DMS79 treated with DMSO at 0.1 percent for 48 hours (cell line): ENCODE data around the gene OTOP2.
"Not testable (repeated sequence)": the region's sequence is repeated elsewhere in the genome, so short reads cannot be mapped to it uniquely, and the experiment has no call there.

Experiments used
- DNase-seq: peaks from one replicate; lab custom pipeline; 2025; lab: John Stamatoyannopoulos, UW

OTOP2 gene

DNA sequence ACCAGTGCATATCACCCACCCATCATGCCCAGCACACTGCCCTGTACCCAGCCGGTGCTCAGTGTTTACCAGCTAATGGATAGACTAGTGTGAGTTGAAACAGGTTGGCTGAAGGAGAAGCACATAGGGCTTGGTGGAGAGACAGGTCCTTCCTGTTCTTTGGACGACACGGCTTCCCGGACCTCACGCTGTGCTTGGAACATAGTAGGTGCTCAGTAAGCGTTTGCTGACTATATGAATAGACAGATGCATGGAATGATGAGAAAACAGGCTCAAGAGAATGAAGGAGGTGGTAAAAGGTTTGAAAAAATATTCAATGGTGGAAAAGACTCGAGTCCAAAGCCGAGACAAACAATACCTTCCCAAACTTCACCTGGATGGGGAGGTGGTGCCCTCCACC is 23.9 kb upstream of the OTOP2 start:
- DNase-seq = no peak

DNA sequence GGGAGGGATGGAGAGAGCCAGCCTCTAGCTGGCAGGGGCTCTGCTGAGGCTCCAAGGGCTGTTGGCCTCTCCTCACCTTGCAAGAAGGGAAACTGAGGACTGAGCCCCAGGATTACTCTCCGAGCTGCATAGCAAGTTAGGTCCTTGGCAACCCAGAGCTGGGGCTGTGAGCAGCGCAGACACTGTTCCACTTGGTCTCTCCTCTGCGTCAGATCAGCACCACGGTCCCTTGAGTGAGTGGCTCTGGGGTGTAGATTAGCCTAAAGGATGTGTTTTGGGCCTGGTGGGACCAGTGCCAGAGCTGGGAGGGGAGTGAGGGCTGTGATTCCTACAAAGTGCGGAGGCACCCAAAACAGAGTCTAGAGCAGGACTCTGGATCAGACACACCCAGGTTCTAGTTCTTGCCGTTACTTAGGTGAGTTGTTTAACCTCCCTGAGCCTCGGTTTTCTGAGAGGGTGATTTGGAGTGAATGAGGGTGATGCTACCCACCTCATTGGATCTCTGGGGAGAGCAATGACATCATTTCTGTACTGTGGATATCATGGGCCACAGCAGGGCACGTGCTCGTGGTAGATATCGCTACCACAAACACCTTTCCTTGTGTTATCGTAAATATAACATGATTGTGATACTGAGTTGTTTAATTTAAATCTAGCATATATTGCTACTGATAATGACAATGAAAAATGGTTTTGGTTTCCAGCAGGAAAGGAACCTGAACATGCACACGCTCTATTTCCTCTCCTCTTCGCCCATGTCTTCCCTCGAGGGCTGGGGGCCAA is 22.5 kb upstream of the OTOP2 start:
- no peak for DNase-seq

DNA sequence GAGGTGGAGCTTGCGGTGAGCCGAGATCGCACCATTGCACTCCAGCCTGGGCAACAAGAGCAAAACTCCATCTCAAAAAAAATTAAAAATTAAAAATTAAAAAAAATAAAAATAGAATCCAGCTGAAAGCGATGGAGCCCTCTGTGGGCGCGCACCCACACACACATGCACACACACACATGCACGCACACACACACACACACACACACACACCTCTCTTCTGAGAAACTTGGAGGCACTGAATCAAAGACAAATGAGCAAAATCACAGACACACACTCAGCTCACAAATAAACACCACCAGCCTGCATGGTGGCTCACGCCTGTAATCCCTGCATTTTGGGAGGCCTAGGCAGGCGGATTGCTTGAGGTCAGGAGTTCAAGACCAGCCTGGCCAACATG is 21.0 kb upstream of the OTOP2 start:
- no peak for DNase-seq

DNA sequence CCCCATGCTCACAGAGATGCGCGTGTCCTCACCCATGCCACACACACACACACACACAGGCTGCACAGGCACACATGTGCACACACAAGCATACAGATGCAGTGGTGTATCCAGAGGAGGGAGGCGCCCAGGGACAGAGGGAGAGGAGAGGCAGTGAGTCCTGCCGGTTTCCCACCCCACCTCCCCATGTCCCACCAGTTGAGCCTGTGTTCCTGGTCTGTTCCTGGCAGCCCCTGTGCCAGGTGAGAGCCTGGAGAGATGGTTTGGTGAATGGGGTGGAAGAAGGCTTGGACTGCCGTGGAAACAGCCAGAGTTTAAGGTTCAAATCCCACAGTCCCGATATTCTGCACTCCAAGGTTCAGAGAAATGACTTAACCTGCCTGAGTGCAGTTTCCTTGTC is 20.4 kb upstream of the OTOP2 start:
- no peak for DNase-seq

DNA sequence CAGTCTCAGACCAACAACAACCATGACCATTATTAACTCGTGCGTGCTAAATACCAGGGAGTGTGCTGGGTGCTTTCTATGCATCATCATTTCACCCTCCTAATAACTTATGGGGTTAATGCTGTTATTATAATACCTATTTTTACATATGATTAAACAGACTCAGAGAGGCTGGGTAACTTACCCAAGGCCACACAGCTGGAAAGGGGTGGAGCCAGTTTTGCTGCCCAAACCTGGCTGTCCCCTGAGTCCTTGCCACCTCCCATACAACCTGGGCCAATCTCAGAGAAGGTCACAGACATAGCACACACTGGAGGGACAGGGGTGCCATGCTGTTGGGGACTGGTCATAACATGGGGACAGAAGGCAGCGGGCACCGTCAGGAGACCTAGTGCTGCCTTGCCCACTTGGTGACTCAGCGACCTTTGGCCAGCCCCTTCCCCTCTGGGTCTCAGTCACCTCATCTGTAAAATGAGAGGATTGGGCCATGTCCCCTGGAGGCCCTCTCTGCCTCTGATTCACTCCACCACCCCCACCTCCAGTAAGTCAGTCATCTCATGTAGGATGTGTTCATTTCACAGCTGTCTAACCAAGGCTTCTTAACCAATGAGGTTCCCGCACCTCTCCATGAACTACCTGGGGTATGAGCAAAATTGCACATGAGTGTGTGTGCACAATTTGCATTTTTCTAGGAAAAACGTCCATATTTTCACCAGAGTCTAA is 19.2 kb upstream of the OTOP2 start:
- DNase-seq = no peak

DNA sequence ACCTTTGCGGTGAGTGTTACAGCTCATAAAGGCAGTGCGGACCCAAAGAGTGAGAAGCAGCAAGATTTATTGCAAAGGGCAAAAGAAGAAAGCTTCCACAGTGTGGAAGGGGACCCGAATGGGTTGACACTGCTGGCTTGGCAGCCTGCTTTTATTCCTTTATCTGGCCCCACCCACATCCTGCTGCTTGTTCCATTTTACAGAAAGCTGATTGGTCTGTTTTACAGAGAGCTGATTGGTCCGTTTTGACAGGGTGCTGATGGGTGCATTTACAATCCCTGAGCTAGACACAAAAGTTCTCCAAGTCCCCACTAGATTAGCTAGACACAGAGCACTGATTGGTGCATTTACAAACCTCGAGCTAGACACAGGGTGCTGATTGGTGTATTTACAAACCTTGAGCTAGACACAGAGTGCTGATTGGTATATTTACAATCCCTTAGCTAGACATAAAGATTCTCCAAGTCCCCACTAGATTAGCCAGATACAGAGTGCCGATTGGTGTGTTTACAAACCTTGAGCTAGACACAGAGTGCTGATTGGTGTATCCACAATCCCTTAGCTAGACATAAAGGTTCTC is 17.8 kb upstream of the OTOP2 start:
- DNase-seq = not testable (repeated sequence)

DNA sequence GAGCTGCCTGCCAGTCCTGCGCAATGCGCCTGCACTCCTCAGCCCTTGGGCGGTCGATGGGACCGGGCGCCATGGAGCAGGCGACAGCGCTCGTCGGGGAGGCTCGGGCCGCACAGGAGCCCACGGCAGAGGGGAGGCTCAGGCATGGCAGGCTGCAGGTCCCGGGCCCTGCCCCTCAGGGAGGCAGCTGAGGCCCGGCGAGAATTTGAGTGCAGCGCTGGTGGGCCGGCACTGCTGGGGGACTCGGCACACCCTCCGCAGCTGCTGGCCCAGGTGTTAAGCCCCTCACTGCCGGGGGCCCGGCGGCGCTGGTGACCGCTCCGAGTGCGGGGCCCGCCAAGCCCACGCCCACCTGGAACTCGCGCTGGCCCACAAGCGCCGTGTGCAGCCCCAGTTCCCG is 17.1 kb upstream of the OTOP2 start:
- no peak for DNase-seq

DNA sequence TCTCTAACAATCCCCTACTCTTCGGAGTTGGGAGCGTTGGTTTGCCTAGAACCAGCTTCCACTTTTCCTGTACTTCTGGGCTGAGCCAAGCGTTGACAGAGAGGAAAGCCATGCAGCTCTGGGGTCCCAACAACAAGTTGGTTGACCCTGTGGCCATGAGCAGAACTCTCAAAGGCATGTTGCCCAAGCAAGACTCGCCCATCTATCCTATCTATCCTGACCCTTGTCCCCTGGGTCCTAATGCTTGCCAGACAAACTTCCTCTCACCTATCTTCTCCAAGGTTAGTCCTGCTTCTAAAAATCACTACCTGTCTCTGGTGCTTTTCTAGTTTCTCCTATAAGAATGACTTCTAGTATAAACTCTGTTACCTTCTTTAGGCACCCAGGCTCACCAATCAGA is 15.0 kb upstream of the OTOP2 start:
- DNase-seq = not testable (repeated sequence)

DNA sequence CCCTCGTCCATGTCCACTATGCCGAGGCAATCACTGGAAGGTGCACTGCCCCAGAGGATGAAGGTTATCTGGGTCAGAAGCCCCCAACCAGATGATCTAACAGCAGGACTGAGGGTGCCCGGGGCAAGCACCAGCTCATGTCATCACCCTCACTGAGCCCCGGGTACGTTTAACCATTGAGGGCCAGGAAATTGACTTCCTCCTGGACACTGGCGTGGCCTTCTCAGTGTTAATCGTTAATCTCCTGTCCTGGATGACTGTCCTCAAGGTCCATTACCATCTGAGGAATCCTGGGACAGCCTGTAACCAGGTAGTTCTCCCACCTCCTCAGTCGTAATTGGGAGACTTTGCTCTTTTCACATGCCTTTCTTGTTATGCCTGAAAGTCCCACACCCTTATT is 12.7 kb upstream of the OTOP2 start:
- DNase-seq = not testable (repeated sequence)

DNA sequence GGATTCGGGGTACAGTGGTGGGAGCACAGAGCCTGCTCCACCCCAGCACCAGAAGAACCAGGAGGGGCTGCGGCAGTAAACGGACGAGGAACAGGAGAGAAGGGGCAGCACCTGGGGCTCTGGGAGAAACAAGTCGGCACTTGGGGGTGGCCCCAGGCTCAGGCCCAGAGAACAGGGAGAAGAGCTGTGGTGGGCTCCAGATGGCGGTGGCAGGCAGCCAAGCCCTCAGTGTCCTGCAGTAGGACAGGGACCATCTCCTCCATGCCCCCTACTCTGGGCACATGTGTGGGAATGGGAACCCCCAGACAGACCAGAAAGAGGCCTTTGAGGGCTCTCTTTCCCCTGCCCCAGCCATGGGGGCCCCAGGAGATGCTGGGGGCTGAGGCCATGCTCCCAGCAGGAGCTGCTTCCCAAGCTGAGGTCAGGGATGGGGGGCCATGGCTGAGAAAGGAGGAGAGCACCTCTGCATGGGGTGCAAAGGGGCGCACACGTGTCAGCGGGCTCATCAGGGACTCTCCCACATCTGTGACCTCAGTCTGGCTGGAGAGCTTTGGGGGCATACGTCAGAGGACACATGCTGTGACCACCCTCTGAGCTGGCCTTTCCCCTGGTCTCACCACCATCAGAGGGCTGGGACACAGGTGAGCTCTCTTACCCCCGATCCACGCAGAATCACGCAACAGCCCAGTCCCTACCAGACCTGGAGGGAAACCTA is 7.8 kb upstream of the OTOP2 start:
- no peak for DNase-seq

DNA sequence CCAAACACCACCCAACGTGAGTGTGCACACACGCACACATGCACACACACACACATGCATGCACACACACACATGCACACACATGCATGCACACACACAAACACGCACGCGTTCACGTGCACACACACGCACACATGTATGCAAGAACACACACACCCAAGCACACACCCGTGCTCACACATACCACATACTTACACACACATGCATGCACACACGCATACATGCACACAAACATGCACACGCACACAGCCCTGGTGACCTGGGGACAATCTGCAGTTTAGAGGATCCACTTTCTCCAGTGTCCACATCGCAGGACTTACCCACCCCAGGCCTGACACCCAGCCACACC is 7.2 kb upstream of the OTOP2 start:
- no peak for DNase-seq

DNA sequence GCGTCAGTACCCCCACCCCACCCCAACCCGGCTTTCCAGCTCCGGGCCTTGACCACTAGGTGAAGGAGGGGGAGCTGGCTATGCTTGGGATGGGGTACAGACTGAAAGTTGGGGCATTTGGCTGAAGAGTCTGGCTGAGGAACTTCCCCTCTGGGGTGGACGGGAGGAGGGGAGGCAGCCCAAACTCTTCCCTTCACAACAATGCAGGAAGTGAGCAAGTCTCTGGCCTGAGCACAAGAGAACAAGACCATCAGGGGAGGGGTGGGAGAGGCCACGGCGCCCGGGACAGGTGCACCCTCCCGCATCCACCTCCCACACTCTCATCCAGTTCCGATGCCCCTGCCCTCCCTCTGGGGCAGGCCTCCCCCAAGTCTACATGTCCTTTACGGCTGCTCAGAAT is 6.6 kb upstream of the OTOP2 start:
- no peak for DNase-seq

DNA sequence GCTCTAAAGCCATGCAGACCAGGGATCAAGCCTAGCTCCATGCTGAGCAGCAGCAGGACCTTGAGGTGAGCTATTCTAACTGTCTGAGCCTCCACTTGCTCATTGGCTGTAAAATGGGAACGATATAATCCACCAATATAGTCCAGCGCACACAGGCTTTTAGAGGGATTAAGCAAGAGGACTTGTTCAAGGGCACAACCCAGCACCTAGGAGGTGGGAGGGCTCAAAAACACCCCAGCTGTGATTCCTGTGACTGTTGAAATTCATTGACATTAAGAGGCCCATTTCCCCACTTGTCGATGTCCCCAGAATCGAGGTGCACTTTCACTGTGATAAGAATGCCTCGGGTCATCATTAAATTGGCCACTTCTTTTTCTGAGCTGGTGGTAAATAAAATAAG is 5.2 kb upstream of the OTOP2 start:
- DNase-seq = no peak

DNA sequence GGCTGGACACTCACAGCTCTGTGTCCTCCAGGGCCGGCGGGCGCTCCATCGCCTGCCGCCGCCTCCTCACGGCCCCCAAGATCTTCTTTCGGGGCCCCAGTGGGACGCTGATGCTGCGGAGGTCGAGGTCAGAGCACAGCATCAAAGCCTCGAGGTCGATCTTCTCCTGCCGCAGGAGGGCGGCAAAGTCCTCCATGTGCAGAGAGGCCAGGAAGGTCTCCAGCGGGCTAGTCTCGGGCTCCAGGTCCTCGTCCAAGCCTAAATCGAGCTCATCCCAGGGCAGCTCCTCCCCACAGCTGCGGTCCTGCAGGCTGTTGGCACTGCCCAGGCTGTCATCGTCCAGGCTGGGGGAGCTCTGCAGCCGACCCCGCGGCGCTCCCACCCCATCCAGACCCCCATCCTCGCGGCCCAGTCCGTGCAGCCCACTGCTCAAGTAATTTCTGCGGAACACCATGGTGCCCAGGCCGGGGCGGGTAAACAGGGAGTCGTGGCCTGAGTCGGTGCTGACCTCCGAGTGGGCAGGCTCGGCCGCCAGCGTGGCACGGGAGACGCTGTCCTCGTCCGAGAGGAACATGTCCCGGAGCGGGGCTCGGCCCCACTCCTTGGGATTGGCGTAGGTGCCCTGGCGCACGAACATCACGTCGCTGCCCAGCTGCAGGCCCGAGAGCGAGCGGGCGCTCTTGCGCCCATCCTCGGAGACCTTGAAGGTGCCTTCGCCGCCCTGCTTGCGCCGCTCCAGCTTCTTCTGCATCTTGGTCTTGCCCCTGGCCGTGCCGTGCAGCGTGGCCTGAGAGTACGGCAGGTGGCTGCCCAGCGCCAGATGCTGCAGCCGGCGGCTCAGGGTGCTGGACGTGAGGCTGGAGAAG is 4.4 kb upstream of the OTOP2 start:
- no peak for DNase-seq

DNA sequence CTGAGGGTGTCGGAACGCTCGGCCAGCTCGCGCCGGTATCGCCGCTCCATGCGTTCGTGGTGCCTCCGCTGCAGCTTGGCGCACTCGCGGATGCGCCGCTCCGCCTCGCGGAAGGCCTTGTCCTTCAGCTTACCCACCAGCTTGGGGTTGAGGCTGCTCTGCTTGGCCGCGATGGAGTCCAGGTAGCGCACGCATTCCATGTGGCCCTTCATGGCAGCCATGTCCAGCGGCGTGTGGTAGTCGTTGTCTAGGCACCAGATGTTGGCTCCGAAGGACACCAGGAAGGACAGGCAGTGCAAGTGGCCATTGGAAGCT is 3.8 kb upstream of the OTOP2 start:
- DNase-seq = no peak

DNA sequence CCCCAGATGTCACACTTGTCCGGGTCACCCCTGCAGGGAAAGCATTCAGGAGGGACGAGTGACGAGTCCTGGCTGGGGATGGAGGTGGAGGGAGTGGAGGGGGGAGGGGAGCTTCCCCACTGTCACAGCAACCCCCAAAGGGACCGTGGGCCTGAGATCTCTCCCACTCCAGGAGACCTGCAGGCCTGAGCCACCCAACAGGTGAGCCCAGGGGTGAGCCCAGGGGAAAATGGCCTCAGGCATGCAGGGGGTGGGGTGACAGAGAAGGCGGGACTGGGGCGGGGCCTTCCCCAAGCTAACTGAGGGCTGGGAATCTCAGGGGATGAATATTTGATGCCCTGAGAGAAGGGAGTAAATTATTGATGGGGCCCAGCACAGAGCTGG is 3.4 kb upstream of the OTOP2 start:
- no peak for DNase-seq

DNA sequence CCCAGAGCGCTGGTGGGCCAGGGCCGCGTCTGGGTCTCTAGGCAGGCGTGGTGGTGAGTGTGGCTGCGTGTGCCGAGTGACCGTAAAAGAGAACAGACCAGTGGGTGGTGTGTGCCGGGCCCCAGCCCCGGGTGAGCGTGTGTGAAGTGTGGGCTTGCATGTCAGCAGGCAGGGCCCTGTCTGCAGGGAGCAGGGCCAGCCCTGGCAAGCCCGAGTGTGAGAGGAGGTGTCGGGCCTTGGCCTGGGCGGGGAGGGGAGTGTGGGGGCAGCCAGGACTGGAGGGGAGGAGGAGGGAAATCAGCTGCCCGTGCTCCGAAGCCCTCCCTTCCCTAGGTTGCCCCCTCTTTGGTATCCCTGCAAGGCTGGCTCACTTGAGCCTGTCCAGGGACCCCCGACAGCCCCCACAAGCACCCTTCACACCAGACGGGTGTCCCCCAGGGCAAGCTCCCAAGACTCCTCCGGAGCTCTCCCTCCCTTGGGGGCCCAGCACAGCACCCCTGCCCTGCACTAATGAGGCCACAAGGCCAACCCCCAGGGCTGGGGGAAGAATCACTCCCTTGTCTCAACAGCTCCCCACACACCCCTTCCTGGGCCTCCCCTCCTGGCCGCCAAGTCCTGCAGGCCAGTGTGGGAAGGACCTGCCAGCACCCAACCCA is 2.9 kb upstream of the OTOP2 start:
- DNase-seq = no peak

DNA sequence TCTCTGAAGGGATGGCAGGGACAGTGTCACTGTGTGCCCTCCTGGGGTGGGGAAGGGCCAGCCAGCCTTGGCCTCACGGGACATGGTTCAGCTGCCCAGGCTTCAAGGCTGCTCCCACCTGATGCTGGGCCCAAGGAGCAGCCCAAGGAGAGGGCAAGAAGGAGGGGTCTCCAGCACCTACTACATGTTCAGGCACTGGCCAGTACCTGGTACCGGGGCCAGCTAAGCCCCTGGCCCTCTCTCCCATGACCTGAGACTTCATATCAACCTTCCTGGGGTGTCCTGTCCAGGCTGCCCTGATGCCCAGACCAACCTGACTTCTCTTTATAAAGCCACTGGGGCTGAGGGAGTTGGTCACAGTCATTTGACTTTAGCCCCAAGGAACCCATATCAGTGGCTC is 2.3 kb upstream of the OTOP2 start:
- DNase-seq = no peak

DNA sequence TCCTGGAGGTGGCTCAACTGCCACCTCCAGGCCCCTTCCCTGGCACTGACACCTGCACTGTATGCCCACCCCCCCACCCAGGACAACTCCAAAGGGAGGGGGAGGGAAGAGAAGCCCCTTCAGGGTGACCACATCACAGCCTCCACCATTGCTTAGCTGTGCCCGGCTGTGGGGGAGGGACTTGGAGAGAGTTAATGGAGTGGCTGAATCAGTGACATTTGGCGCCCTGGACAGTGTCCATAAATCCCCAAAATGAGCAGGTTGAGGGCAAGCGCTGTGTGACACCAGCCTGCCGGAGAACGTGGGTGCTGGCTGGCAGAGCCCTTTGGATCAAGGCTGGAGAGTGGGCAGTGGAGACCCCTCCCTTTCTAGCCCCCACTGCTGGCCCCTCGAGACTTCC is 1.9 kb upstream of the OTOP2 start:
- DNase-seq = no peak

DNA sequence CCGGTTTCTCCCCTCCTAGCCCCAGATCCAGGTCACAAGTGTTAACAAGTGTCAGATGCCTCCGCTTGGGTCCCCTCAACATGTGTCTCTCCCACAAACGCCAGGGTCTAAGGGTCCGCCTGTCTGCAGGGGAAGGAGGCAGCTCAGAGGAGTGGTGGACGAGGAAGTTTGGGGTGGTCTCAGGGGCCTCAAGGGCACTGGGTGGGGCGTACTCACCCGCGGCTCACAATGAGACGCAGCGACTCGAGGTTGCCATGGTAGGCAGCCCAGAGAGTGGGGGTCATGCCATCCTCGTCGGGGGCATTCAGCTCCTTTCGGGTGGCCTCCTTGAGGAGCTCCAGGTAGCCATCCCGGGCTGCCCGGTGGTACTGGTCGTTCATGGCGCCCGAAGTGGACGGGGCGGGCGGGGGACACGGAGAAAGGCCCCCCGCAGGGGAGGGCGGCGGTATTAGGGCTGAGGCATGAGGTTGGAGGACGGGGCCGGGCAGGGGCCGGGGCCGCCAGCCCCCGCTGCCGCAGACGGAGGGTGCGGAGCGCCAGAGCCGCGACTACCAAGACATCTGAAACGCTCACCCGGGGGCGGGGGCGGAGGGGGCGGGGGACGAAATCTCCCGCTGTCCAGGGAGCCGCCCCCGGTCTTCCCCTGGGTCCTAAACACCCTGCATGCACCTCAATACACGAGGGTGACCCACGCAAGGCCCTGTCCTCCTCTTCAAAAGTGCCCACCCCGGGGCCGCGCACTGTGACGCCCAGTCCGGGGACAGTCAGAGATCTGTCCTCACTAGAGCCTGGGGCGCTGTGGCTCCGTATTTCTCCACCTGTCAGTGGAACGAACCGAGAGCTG is 1.2 kb upstream of the OTOP2 start, which contains the start of gene USH1G:
Gene USH1G, minus strand, starts transcription at position 562 of the 844 bp plus-strand sequence. Its CDS starts 182 bp downstream, at position 380.
- no peak for DNase-seq
